Coronary artery (tissue), 2 donors: ENCODE measurements around the gene SLC25A46.
"Not testable (repeated sequence)": the region's sequence is repeated elsewhere in the genome, so short reads cannot be mapped to it uniquely, and the experiment has no call there.

Source experiments
- DNase-seq: peaks from one replicate; pipeline ENCODE4 v3.0.0-alpha.2; 2017; ENCODE audit warnings: low spot score
- H3K27ac ChIP-seq, 2 donors: fragments of 200-600 bp; sonication (generic); one replicate each; pipeline ENCODE4 v1.5.1; 2016 to 2019
- H3K4me3 ChIP-seq: fragments of 200-600 bp; sonication (generic); 2 replicates; pipeline ENCODE4 v1.5.1; 2016; ENCODE audit warnings: mild to moderate bottlenecking, moderate library complexity
- CTCF ChIP-seq: fragments of 200-600 bp; sonication (generic); IDR thresholded peaks from one replicate; pipeline ENCODE4 v1.5.1; 2019; ENCODE audit warnings: antibody characterized with exemption

Gene SLC25A46

DNA sequence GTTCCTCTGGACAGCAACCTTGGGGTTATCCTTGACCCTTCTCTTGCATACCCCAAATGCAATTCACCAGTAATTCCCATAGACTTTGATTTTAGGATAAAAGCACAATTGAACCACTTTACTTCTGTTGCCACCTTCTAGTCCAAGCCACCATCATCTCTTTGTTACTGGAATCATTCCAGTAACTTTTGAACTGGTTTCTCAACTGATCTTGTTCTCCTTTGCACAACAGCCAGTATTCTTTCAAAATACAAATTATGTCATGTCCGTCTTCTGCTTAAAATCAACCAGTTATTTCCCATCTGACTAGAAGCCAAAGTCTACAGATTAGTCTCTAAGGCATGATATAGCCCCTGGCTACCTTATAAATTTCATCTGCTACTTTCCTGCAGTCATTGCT is 21.4 kb downstream of the SLC25A46 start:
- H3K27ac ChIP-seq: no peak overlapping the region

DNA sequence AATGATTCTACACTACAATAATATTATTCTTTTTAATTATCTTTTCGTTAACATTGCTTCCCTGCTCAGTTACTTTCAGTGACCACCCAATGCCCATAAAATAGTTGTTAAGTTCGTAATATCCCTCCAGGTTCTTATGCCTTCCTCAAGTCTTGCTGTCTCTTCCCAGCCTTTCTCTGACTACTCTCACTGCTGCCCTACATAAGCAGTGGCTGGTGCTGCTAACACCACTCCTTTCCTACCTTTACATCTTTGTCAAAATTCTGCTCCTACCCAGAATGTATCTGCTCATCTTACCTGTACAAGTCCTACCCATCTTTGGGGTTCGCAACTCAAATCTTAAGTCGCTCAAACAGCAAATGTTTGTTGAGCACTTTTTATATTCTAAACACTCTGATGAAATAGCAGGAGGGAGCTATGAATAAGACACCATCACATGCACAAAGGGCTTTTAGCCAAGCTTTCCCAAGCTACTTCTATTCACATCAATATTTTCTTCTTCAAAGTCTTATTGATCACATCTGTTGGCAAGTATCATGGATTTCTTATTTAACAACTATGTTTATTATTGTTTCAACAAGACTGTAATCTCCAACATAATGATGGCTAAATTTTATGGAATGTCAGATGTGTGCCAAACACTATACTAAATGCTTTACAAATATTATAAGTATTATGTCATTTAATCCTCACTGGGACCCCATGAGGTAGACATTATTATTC is 29.5 kb downstream of the SLC25A46 start:
- no peak for DNase-seq
- no peak overlapping the region for H3K4me3 ChIP-seq
- no peak for TF ChIP-seq CTCF
- H3K27ac ChIP-seq: no peak overlapping the region

More for the DNA sequence above, 21.4 kb downstream of the SLC25A46 start:
- TF ChIP-seq CTCF: no peak
- H3K4me3 ChIP-seq: no peak overlapping the region
- no peak for DNase-seq

DNA sequence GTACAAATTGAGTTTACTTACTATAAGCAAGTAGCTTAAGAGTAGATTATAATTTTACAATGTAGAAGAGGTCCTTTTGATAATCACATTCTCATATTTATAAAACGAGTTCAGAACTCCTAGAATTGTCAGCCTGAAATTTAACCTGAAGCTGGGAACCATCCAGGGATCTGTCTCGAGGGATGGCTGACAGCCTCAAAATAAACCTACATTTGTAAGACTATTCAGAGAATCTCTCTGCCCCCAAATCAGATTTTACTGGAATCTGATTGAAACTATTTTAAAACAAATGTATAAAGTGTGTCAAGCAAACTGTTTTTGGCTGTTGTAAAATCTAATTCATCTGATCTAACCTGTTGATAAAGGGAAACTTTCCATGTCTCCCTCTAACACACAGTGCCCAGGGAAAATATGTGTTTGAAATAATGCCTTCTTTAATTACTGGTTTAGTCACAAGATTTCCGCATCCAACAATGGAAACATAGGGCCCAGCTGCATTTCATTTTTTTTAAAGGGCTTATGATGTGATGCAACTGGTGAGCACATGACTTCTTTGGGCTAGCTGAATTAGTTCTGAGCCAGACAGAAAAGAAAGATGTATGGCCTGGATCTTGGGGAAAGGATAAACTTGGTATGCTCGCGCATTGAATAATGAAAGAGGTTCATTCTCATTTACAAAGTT is 30.3 kb downstream of the SLC25A46 start:
- H3K27ac ChIP-seq: no peak overlapping the region
- TF ChIP-seq CTCF: no peak
- no peak overlapping the region for H3K4me3 ChIP-seq
- DNase-seq: no peak

DNA sequence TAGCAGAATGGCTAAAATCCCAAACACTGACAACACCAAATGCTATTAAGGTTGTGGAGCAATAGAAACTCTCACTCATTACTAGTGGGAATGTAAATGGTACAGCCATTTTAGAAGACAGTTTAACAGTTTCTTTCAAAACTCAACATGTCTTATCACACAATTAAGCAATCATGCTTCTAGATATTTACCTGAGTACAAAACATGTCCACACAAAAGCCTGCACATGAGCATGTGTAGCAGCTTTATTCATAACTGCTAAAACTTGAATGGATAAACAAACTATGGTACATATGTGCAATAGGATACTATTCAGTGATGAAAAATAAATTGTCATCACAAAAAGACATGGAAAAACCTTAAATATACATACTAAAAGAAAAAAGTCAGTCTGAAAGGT is 31.5 kb downstream of the SLC25A46 start:
- Histone ChIP-seq H3K4me3 (no peak overlapping the region), H3K27ac (no peak overlapping the region)
- no peak for TF ChIP-seq CTCF

GRCh38 chr5:110784901-110785300 is 46.1 kb downstream of the SLC25A46 start:
- Histone ChIP-seq H3K27ac (no peak overlapping the region), H3K4me3 (no peak overlapping the region)
- no peak for TF ChIP-seq CTCF
- no peak for DNase-seq

More for the DNA sequence above, 31.5 kb downstream of the SLC25A46 start:
- DNase-seq: no peak

- DNase-seq: no peak
- no peak overlapping the region for H3K4me3 ChIP-seq
- H3K27ac ChIP-seq: no peak overlapping the region
- TF ChIP-seq CTCF: no peak
These were observed 46.5 kb downstream of the SLC25A46 start for GRCh38 chr5:110785356-110785755.

DNA sequence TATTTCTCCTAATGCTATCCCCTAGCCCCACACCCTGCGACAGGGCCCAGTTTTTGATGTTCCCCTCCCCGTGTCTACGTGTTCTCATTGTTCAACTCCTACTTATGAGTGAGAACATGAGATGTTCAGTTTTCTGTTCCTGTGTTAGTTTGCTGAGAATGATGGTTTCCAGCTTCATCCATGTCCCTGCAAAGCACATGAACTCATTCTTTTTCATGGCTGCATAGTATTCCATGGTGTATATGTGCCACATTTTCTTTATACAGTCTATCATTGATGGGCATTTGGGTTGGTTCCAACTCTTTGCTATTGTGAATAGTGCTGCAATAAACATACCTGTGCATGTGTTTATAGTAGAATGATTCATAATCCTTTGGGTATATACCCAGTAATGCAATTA is 49.2 kb downstream of the SLC25A46 start:
- not testable (repeated sequence) for H3K27ac ChIP-seq, DNase-seq, H3K4me3 ChIP-seq
